Muscle of leg (tissue), 11 donors: ENCODE data around the gene SLC25A29. TPM values are rescaled to one million over a fixed set of nuclear protein-coding genes. Genes with fewer than 3 reads are reported as not detected.
"Not testable (repeated sequence)": the region's sequence is repeated elsewhere in the genome, so short reads cannot be mapped to it uniquely, and the experiment has no call there.

Source experiments
- DNase-seq: peaks from one replicate; pipeline ENCODE4 v3.0.0; 2013
- H3K27ac ChIP-seq: one replicate; pipeline ENCODE4 v1.5.1; 2013; ENCODE audit warnings: mild to moderate bottlenecking, low read length, control low read depth
- H3K27me3 ChIP-seq: one replicate; pipeline ENCODE4 v1.6.1; 2013; ENCODE audit warnings: low read length; ENCODE audit not compliant: control insufficient read depth, insufficient read depth
- H3K36me3 ChIP-seq: one replicate; pipeline ENCODE4 v1.6.1; 2013; ENCODE audit warnings: low read length; ENCODE audit not compliant: control insufficient read depth, insufficient read depth
- H3K4me1 ChIP-seq: one replicate; pipeline ENCODE4 v1.6.1; 2013; ENCODE audit warnings: low read length; ENCODE audit not compliant: control insufficient read depth, insufficient read depth
- H3K4me3 ChIP-seq: one replicate; pipeline ENCODE4 v1.5.1; 2013; ENCODE audit warnings: low read length, control low read depth
- H3K9me3 ChIP-seq: replicated peaks from 2 replicates; pipeline ENCODE4 v1.6.1; 2013; ENCODE audit warnings: low read depth, low read length; ENCODE audit not compliant: control insufficient read depth
- WGBS: methylation state at CpG from one replicate; pipeline ENCODE4 v1.1.5; 2013; ENCODE audit warnings: missing lambda C conversion rate; ENCODE audit not compliant: insufficient coverage; 5-methylcytosine and 5-hydroxymethylcytosine counted together
- polyA plus RNA-seq, 8 donors: library from polyadenylated mRNA; unstranded; fragments of 120-200 nt; gene quantifications; one replicate each; pipeline versions ENCODE4 v1.2.1 to v1.2.3, GENCODE V29; 2013; ENCODE audit warnings: inconsistent platforms in 1 of 8, low replicate concordance in 1 of 8; ENCODE audit not compliant: insufficient read length in 8 of 8, insufficient read depth in 1 of 8
- total RNA-seq: library from RNA; stranded (reverse); fragments of 120-200 nt; gene quantifications from one replicate; pipeline ENCODE4 v1.2.4, GENCODE V29; 2013

The SLC25A29 gene
- total and polyA plus RNA-seq, 9 donors: 16.0 to 49.0 (median 30.4) TPM

DNA sequence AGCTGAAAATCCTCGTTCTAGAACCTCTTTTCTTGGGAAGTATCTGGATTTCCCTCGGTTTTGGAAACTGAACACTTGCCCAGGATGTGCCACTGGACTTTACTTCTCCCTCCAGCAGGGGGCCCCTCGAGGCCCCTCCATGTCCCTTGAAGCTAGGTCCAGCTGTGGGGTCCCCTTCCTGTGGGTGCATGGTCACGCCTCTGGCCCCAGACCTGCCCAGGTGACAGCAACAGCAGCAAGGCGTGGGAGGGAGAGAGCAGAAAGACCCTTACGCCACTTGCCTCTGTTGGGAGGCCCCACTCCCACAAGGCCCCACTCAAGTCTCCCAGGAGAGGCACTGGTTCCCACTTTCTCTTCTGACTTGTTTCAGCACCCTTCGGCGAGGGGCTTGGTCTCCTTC is 3.1 kb downstream of the SLC25A29 start:
- Histone ChIP-seq H3K9me3 (no peaks in the 10 kb centered on the region), H3K36me3 (no peaks in the 10 kb centered on the region), H3K27ac (no peak overlapping the region), H3K27me3 (peaks cover 11% of the 10 kb centered on the region), H3K4me3 (no peak overlapping the region), H3K4me1 (peaks cover 35% of the 10 kb centered on the region)
- WGBS: 74% methylated on average over 8 of the region's 8 CpGs
- no peak for DNase-seq

DNA sequence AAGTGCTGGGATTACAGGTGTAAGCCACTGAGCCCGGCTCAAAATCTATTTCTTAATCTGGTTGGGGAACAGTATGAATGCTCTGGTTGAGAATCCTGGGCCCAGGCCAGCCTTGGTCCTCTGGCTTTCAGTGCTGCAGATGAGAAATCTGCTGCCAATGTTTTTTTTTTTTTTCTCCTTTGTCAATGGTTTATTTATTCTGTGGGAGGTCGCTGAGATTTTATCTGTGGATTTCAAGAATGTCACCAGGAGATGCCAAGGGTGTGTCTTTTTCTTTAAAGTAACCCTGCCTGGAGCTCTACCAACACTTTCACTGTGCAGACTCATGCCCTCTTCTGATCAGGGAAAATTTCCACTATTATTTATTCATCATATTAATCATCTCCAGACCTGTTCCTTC is 3.6 kb downstream of the SLC25A29 start:
- Histone ChIP-seq H3K27me3 (peaks cover 11% of the 10 kb centered on the region), H3K27ac (no peak overlapping the region), H3K4me3 (no peak overlapping the region), H3K4me1 (peaks cover 34% of the 10 kb centered on the region), H3K36me3 (no peaks in the 10 kb centered on the region), H3K9me3 (no peaks in the 10 kb centered on the region)
- DNase-seq: no peak
- WGBS: 78% methylated on average over 1 of the region's 2 CpGs

- no peak overlapping the region for H3K4me3 ChIP-seq
- no peak overlapping the region for H3K27ac ChIP-seq
- H3K9me3 ChIP-seq: no peaks in the 10 kb centered on the region
- DNase-seq: no peak
- no peaks in the 10 kb centered on the region for H3K27me3 ChIP-seq
- peaks cover 28% of the 10 kb centered on the region for H3K4me1 ChIP-seq
- WGBS: 85% methylated on average over 4 of the region's 6 CpGs
- H3K36me3 ChIP-seq: peaks cover 6% of the 10 kb centered on the region
Observed at GRCh38 chr14:100299238-100299560, 7.0 kb downstream of the SLC25A29 start.

DNA sequence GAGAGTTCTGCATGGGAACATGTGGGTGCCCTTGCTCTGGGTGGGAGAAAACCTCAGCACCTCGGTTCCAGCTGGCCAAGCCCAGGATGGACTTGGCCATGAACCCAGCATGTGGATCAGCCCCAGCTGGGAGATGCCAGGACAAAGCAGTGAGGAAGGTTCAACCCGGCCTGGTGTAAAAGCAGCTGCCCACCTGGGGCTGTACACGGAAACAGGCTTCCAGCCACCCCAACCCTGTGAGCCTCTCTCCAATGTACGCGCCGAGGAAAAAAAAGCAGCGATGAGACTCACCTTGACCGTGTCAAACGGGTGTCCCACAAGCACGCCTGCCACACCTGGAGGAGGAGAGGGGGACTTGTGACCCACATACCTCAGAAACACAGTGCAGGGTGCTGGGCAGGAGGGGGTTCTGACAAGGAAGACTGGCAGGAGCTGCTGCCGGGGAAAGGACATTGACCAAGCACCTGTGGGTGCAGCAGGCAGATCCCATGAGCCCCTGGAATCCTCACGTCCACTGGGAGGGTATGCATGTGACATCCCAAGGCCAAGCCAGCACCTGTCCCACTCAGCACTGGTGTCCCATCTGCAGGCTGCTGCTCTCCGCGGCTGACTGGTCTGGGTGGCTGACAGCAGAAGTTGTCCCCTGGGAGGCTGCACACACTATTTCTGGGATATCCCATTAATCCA is 7.5 kb downstream of the SLC25A29 start:
- no peak overlapping the region for H3K27ac ChIP-seq
- peaks cover 30% of the 10 kb centered on the region for H3K4me1 ChIP-seq

GRCh38 chr14:100297320-100298300 is 8.6 kb downstream of the SLC25A29 start:
- Histone ChIP-seq H3K4me3 (no peak overlapping the region), H3K27ac (peak overlapping the region; percentile 72), H3K27me3 (no peaks in the 10 kb centered on the region), H3K36me3 (peaks cover 15% of the 10 kb centered on the region), H3K4me1 (peaks cover 33% of the 10 kb centered on the region), H3K9me3 (no peaks in the 10 kb centered on the region)
- 40% methylated on average over 22 of the region's 30 CpGs for WGBS
- DNase-seq: peak; percentile 95

More for the DNA sequence above, 7.5 kb downstream of the SLC25A29 start:
- 83% methylated on average over 6 of the region's 14 CpGs for WGBS
- peaks cover 6% of the 10 kb centered on the region for H3K36me3 ChIP-seq
- H3K4me3 ChIP-seq: no peak overlapping the region
- peak; percentile 21 for DNase-seq
- no peaks in the 10 kb centered on the region for H3K9me3 ChIP-seq
- H3K27me3 ChIP-seq: no peaks in the 10 kb centered on the region

DNA sequence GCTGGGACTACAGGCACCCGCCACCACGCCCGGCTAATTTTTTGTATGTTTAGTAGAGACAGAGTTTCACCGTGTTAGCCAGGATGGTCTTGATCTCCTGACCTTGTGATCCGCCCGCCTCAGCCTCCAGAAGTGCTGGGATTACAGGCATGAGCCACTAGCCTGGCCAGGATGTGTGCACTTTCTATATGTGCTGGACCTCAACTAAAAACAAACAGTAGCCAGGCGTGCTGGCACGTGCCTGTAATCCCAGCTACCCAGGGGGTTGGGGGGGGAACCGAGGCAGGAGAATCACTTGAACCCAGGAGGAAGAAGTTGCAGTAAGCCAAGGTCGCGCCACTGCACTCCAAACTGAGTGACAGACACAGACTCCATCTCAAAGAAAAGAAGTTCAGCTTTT is 9.5 kb downstream of the SLC25A29 start:
- WGBS: 67% methylated on average over 5 of the region's 11 CpGs
- H3K4me3 ChIP-seq, DNase-seq, H3K9me3 ChIP-seq, H3K27me3 ChIP-seq: not testable (repeated sequence)
- H3K27ac ChIP-seq: peak overlapping the region; percentile 72
- H3K4me1 ChIP-seq: peaks cover 33% of the 10 kb centered on the region
- peaks cover 20% of the 10 kb centered on the region for H3K36me3 ChIP-seq

DNA sequence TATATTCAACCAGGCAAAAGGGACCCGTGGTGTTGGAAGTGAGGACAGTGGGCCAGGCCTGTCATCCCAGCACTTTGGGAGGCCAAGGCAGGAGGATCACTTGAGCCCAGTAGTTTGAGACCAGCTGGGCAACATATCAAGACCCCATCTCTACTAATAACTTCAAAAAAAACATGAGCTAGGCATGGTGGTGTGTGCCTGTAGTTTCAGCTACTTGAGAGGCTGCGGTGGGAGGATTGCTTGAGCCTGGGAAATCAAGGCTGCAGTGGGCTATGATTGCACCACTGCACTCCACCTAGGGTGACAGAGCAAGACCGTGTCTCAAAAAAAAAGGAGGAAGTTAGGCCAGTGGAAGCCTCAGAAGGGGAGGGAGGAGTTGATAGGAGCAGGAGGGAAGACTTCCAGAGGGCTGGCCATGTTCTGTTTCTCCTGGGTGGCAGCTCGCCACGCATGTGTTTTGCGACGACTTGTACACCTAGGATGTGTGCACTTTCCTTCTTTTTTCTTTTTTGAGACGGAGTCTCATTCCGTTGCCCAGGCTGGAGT is 10.1 kb downstream of the SLC25A29 start:
- Histone ChIP-seq H3K4me1 (peaks cover 33% of the 10 kb centered on the region), H3K27me3 (no peaks in the 10 kb centered on the region), H3K9me3 (no peaks in the 10 kb centered on the region), H3K4me3 (no peak overlapping the region), H3K27ac (no peak overlapping the region), H3K36me3 (peaks cover 25% of the 10 kb centered on the region)
- 80% methylated on average over 2 of the region's 9 CpGs for WGBS
- peak; percentile 34 for DNase-seq

DNA sequence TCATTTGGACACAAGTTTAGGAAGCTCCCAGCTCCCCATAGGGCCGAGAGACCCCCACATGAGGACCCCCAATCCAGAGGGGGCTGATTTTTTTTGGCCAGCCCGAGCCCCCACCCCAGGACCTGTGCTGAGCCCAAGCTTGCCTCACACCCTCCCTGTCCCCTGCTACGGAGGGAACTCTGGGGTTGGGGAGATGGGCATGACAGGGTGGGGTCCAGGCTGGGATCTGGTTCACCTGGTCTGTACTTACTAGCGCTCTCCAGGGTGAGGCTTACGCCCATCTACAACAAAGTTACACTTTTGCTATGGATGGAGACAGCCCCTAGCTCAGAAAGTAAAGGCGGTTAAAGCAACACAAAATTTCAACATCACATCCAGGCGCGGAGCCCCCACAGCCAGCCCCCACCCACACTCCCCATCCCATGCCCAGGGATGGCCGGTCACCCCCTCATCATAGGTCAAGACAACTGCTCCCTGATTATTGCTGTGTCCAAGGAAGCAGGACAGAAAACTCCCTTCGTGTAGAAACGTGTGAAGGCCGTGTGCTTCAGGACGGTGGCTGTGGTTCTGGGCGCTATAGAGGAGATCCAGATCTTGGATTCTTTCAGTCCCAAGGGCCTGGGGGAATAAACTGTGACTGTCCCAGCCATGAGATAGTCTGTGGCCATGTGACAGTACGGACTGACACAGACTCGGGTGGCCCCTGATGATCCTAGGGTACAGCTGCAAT is 10.7 kb downstream of the SLC25A29 start:
- H3K27ac ChIP-seq: no peak overlapping the region
- no peaks in the 10 kb centered on the region for H3K9me3 ChIP-seq
- no peak overlapping the region for H3K4me3 ChIP-seq
- H3K36me3 ChIP-seq: peaks cover 31% of the 10 kb centered on the region
- H3K4me1 ChIP-seq: peaks cover 36% of the 10 kb centered on the region
- WGBS: 80% methylated on average over 11 of the region's 16 CpGs
- DNase-seq: no peak
- no peaks in the 10 kb centered on the region for H3K27me3 ChIP-seq

DNA sequence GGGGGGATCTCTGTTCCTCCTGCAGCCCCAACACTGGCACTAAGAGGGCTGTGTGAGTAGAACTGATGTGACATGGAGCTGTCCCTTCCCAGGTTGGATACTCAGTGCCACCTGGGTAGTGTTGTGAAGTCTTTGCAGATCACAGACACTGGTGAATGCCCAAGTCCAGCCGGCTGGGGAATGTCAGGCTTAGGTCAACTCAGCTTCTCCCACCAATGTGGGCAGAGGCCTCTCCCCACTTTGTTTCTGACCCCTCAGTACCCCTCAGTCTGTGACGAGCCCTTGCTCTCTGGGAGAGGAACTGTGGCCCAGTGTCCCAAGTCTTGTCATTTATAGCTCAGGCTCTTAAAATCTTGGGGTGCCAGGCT is 11.3 kb downstream of the SLC25A29 start:
- WGBS: 100% methylated on average over 1 of the region's 2 CpGs
- no peaks in the 10 kb centered on the region for H3K27me3 ChIP-seq
- H3K4me3 ChIP-seq: no peak overlapping the region
- peaks cover 36% of the 10 kb centered on the region for H3K36me3 ChIP-seq
- no peak for DNase-seq
- no peaks in the 10 kb centered on the region for H3K9me3 ChIP-seq
- H3K27ac ChIP-seq: no peak overlapping the region
- H3K4me1 ChIP-seq: peaks cover 41% of the 10 kb centered on the region
